ENCODE data around the gene ATF1.

DNA sequence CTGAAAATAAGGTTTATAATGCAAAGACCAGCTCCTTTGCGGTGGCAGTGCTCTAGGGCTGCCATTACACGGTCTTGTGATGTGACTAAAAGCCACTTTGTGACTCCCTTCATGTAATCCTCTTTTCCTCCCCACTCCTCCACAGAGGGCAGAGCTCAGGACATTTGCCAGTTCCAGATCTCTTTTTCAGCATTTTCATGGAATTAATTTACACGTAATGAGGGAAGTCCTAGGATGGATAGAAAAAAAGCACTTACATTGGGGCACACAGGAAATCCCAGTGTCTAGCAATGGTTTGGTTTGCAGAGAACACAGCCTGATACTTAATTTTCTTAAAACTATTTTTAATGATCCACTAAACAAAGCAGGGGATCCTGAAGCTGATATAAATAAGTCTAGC is 17.5 kb upstream of the ATF1 start:
- TF ChIP-seq POLR2A (IDR thresholded peaks at IDR 0.05): no peak
- TF ChIP-seq, protein P1, sequence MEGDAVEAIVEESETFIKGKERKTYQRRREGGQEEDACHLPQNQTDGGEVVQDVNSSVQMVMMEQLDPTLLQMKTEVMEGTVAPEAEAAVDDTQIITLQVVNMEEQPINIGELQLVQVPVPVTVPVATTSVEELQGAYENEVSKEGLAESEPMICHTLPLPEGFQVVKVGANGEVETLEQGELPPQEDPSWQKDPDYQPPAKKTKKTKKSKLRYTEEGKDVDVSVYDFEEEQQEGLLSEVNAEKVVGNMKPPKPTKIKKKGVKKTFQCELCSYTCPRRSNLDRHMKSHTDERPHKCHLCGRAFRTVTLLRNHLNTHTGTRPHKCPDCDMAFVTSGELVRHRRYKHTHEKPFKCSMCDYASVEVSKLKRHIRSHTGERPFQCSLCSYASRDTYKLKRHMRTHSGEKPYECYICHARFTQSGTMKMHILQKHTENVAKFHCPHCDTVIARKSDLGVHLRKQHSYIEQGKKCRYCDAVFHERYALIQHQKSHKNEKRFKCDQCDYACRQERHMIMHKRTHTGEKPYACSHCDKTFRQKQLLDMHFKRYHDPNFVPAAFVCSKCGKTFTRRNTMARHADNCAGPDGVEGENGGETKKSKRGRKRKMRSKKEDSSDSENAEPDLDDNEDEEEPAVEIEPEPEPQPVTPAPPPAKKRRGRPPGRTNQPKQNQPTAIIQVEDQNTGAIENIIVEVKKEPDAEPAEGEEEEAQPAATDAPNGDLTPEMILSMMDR (IDR thresholded peaks at IDR 0.05): no peak
